ENCODE measurements around the gene FMO1.
"Not testable (repeated sequence)": the region's sequence is repeated elsewhere in the genome, so short reads cannot be mapped to it uniquely, and the experiment has no call there.

The FMO1 gene

GRCh38 chr1:171248302-171248701 is at the start of gene FMO1:
Gene FMO1 (plus strand): TSS chr1:171248494. CDS start chr1:171258088, 9,594 bp downstream.
- no peak for DNase-seq (ENCODE audit: low spot score)

GRCh38 chr1:171204296-171204695 is 44.0 kb upstream of the FMO1 start:
- no peak for DNase-seq (ENCODE audit: low spot score)

GRCh38 chr1:171206204-171206977 is 41.9 kb upstream of the FMO1 start:
- DNase-seq (ENCODE audit: low spot score): no peak

- no peak for DNase-seq (ENCODE audit: low spot score)
These were observed 41.3 kb upstream of the FMO1 start for GRCh38 chr1:171206978-171207355.

GRCh38 chr1:171207377-171207776 is 40.9 kb upstream of the FMO1 start:
- no peak for DNase-seq (ENCODE audit: low spot score)

GRCh38 chr1:171210355-171210754 is 37.9 kb upstream of the FMO1 start:
- DNase-seq (ENCODE audit: low spot score): no peak

GRCh38 chr1:171212607-171213351 is 35.5 kb upstream of the FMO1 start:
- no peak for DNase-seq (ENCODE audit: low spot score)

- DNase-seq (ENCODE audit: low spot score): no peak
These were observed 34.5 kb upstream of the FMO1 start for GRCh38 chr1:171213559-171214454.

GRCh38 chr1:171217658-171218443 is 30.4 kb upstream of the FMO1 start:
- DNase-seq (ENCODE audit: low spot score): no peak

- no peak for DNase-seq (ENCODE audit: low spot score)
These were observed 29.6 kb upstream of the FMO1 start for GRCh38 chr1:171218661-171219060.

GRCh38 chr1:171219346-171220080 is 28.8 kb upstream of the FMO1 start:
- DNase-seq (ENCODE audit: low spot score): no peak

- DNase-seq (ENCODE audit: low spot score): no peak
These were observed 28.2 kb upstream of the FMO1 start for GRCh38 chr1:171220081-171220420.

- DNase-seq (ENCODE audit: low spot score): no peak
These were observed 27.7 kb upstream of the FMO1 start for GRCh38 chr1:171220581-171221054.

- no peak for DNase-seq (ENCODE audit: low spot score)
These were observed 26.4 kb upstream of the FMO1 start for GRCh38 chr1:171221665-171222591.

GRCh38 chr1:171222936-171223335 is 25.4 kb upstream of the FMO1 start:
- DNase-seq (ENCODE audit: low spot score): no peak

- not testable (repeated sequence) for DNase-seq (ENCODE audit: low spot score)
These were observed 24.0 kb upstream of the FMO1 start for GRCh38 chr1:171224257-171224656.

GRCh38 chr1:171226747-171227370 is 21.4 kb upstream of the FMO1 start:
- DNase-seq (ENCODE audit: low spot score): peak; percentile 63

- no peak for DNase-seq (ENCODE audit: low spot score)
These were observed 17.0 kb upstream of the FMO1 start for GRCh38 chr1:171231326-171231725.

GRCh38 chr1:171233183-171233582 is 15.1 kb upstream of the FMO1 start:
- DNase-seq (ENCODE audit: low spot score): no peak

All from LoVo (cell line).